Activated effector memory CD4-positive, alpha-beta T cell treated with Interleukin-2 at 50 U/mL for 16 hours (primary cell): ENCODE results near the gene SRP9.
"Not testable (repeated sequence)": the region's sequence is repeated elsewhere in the genome, so short reads cannot be mapped to it uniquely, and the experiment has no call there.

Experiments used
- DNase-seq: peaks from one replicate; pipeline ENCODE4 v3.0.0-alpha.2; 2020

Gene SRP9

GRCh38 chr1:225816643-225817538 lies 39.3 kb downstream of the SRP9 start:
- DNase-seq: no peak

- no peak for DNase-seq
Measured at GRCh38 chr1:225817611-225818061, 40.0 kb downstream of the SRP9 start.

GRCh38 chr1:225818229-225818628 lies 40.6 kb downstream of the SRP9 start:
- DNase-seq: no peak

- no peak for DNase-seq
Measured at GRCh38 chr1:225819346-225820192, 41.9 kb downstream of the SRP9 start.

GRCh38 chr1:225820522-225821120 lies 43.0 kb downstream of the SRP9 start:
- no peak for DNase-seq

- DNase-seq: no peak
Measured at GRCh38 chr1:225822655-225823403, 45.2 kb downstream of the SRP9 start.

GRCh38 chr1:225823811-225824261 lies 46.2 kb downstream of the SRP9 start:
- no peak for DNase-seq

GRCh38 chr1:225824533-225824941 lies 46.9 kb downstream of the SRP9 start:
- DNase-seq: no peak

- no peak for DNase-seq
Measured at GRCh38 chr1:225825078-225825477, 47.5 kb downstream of the SRP9 start.

GRCh38 chr1:225825607-225826007 lies 48.0 kb downstream of the SRP9 start:
- no peak for DNase-seq

- DNase-seq: no peak
Measured at GRCh38 chr1:225827076-225827475, 49.5 kb downstream of the SRP9 start.

GRCh38 chr1:225828706-225829345 lies 51.2 kb downstream of the SRP9 start:
- DNase-seq: no peak

GRCh38 chr1:225830841-225831240 lies 53.2 kb downstream of the SRP9 start:
- DNase-seq: no peak

GRCh38 chr1:225834417-225835329 lies 57.0 kb downstream of the SRP9 start:
- DNase-seq: no peak

- no peak for DNase-seq
Measured at GRCh38 chr1:225835856-225836255, 58.2 kb downstream of the SRP9 start.

- not testable (repeated sequence) for DNase-seq
Measured at GRCh38 chr1:225836296-225836695, 58.7 kb downstream of the SRP9 start.

GRCh38 chr1:225838793-225839192 lies 61.2 kb downstream of the SRP9 start:
- DNase-seq: no peak
